Measurements from ENCODE around the gene MRPL27.
"Not testable (repeated sequence)": the region's sequence is repeated elsewhere in the genome, so short reads cannot be mapped to it uniquely, and the experiment has no call there.

Gene MRPL27

GRCh38 chr17:50344731-50345365 lies 28.1 kb downstream of the MRPL27 start:
- peaks cover 30% of the 10 kb centered on the region for H3K4me1 ChIP-seq (ENCODE audit: control insufficient read depth, insufficient read depth, low read length)
- H3K27me3 ChIP-seq (ENCODE audit: control insufficient read depth in 1 of 2, insufficient read depth in 2 of 2, low read length in 2 of 2) = peaks cover 0 to 2% of the 10 kb centered on the region in 2 donors
- no peaks in the 10 kb centered on the region for H3K9me3 ChIP-seq (ENCODE audit: control insufficient read depth in 2 of 2, low read length in 2 of 2)
- H3K9ac ChIP-seq (ENCODE audit: low read length in 2 of 2) = peak overlapping the region in 1 of 2 donors; percentile 42
- no peaks in the 10 kb centered on the region for H3K36me3 ChIP-seq (ENCODE audit: control insufficient read depth in 2 of 2, insufficient read depth in 2 of 2, low read length in 2 of 2)
- no peak overlapping the region for H3K27ac ChIP-seq (ENCODE audit: low read length)
- peak overlapping the region in 1 of 2 donors; percentile 63 for H3K4me3 ChIP-seq (ENCODE audit: low read length in 2 of 2)

GRCh38 chr17:50339381-50339780 lies 33.6 kb downstream of the MRPL27 start:
- no peak overlapping the region for H3K4me3 ChIP-seq (ENCODE audit: low read length in 2 of 2)
- no peaks in the 10 kb centered on the region for H3K4me1 ChIP-seq (ENCODE audit: control insufficient read depth, insufficient read depth, low read length)

GRCh38 chr17:50338645-50339044 lies 34.3 kb downstream of the MRPL27 start:
- Histone ChIP-seq H3K27me3 (ENCODE audit: control insufficient read depth in 1 of 2, insufficient read depth in 2 of 2, low read length in 2 of 2) (peaks cover 0 to 2% of the 10 kb centered on the region in 2 donors), H3K9ac (ENCODE audit: low read length in 2 of 2) (no peak overlapping the region), H3K9me3 (ENCODE audit: control insufficient read depth in 2 of 2, low read length in 2 of 2) (peaks cover 0 to 4% of the 10 kb centered on the region in 2 donors), H3K4me1 (ENCODE audit: control insufficient read depth, insufficient read depth, low read length) (no peaks in the 10 kb centered on the region), H3K4me3 (ENCODE audit: low read length in 2 of 2) (no peak overlapping the region), H3K27ac (ENCODE audit: low read length) (no peak overlapping the region), H3K36me3 (ENCODE audit: control insufficient read depth in 2 of 2, insufficient read depth in 2 of 2, low read length in 2 of 2) (no peaks in the 10 kb centered on the region)

More at GRCh38 chr17:50339381-50339780, 33.6 kb downstream of the MRPL27 start:
- H3K27ac ChIP-seq (ENCODE audit: low read length) = no peak overlapping the region
- peaks cover 0 to 2% of the 10 kb centered on the region in 2 donors for H3K27me3 ChIP-seq (ENCODE audit: control insufficient read depth in 1 of 2, insufficient read depth in 2 of 2, low read length in 2 of 2)
- H3K9me3 ChIP-seq (ENCODE audit: control insufficient read depth in 2 of 2, low read length in 2 of 2) = peaks cover 0 to 4% of the 10 kb centered on the region in 2 donors
- no peak overlapping the region for H3K9ac ChIP-seq (ENCODE audit: low read length in 2 of 2)
- H3K36me3 ChIP-seq (ENCODE audit: control insufficient read depth in 2 of 2, insufficient read depth in 2 of 2, low read length in 2 of 2) = no peaks in the 10 kb centered on the region

- Histone ChIP-seq H3K9ac (ENCODE audit: low read length in 2 of 2) (no peak overlapping the region), H3K9me3 (ENCODE audit: control insufficient read depth in 2 of 2, low read length in 2 of 2) (peaks cover 0 to 4% of the 10 kb centered on the region in 2 donors), H3K4me3 (ENCODE audit: low read length in 2 of 2) (no peak overlapping the region), H3K27ac (ENCODE audit: low read length) (no peak overlapping the region), H3K4me1 (ENCODE audit: control insufficient read depth, insufficient read depth, low read length) (no peaks in the 10 kb centered on the region), H3K27me3 (ENCODE audit: control insufficient read depth in 1 of 2, insufficient read depth in 2 of 2, low read length in 2 of 2) (peaks cover 0 to 2% of the 10 kb centered on the region in 2 donors), H3K36me3 (ENCODE audit: control insufficient read depth in 2 of 2, insufficient read depth in 2 of 2, low read length in 2 of 2) (no peaks in the 10 kb centered on the region)
Measured at GRCh38 chr17:50337956-50338355, 35.0 kb downstream of the MRPL27 start.

DNA sequence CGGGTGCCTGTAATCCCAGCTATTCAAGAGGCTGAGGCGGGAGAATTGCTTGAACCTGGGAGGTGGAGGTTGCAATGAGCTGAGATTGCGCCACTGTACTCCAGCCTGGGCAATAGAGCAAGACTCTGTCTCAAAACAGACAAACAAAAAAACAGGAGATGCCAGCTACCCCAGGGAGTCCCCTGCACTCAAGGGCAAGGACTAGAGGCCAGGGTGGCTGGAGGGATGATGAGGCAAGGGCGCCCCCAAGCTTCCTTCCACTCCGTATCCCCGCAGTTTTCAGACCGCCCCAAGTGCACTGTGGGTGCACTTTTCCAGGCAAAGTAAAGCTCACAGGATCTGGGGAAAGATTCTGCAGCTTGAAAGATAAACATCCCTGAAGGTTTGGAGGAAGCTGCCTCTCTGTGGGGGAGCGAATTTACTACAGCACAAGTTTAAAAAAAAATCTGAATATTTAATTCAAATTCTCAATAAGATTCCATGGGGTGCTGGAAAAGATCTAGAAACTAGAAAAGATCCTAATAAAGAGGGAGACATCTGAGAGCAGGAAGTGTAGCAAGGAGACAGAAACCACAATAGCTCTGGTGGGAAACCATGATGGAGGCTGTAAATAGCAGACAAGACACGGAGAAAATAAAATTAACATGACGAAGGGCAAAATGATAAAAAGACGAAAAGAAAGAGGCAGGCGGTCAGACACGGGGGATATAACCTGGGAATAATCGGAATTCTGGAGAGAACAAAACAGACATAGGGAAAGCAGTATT lies 39.5 kb downstream of the MRPL27 start:
- not testable (repeated sequence) for H3K4me1 ChIP-seq (ENCODE audit: control insufficient read depth, insufficient read depth, low read length); H3K4me3 ChIP-seq (ENCODE audit: low read length in 2 of 2); H3K9ac ChIP-seq (ENCODE audit: low read length in 2 of 2); H3K36me3 ChIP-seq (ENCODE audit: control insufficient read depth in 2 of 2, insufficient read depth in 2 of 2, low read length in 2 of 2); H3K27ac ChIP-seq (ENCODE audit: low read length); H3K27me3 ChIP-seq (ENCODE audit: control insufficient read depth in 1 of 2, insufficient read depth in 2 of 2, low read length in 2 of 2); H3K9me3 ChIP-seq (ENCODE audit: control insufficient read depth in 2 of 2, low read length in 2 of 2)

- no peak overlapping the region for H3K9ac ChIP-seq (ENCODE audit: low read length in 2 of 2)
- H3K27me3 ChIP-seq (ENCODE audit: control insufficient read depth in 1 of 2, insufficient read depth in 2 of 2, low read length in 2 of 2) = no peaks in the 10 kb centered on the region
- no peaks in the 10 kb centered on the region for H3K4me1 ChIP-seq (ENCODE audit: control insufficient read depth, insufficient read depth, low read length)
- H3K27ac ChIP-seq (ENCODE audit: low read length) = no peak overlapping the region
- no peaks in the 10 kb centered on the region for H3K36me3 ChIP-seq (ENCODE audit: control insufficient read depth in 2 of 2, insufficient read depth in 2 of 2, low read length in 2 of 2)
- no peaks in the 10 kb centered on the region for H3K9me3 ChIP-seq (ENCODE audit: control insufficient read depth in 2 of 2, low read length in 2 of 2)
- H3K4me3 ChIP-seq (ENCODE audit: low read length in 2 of 2) = no peak overlapping the region
Measured at GRCh38 chr17:50332196-50332595, 40.8 kb downstream of the MRPL27 start.

GRCh38 chr17:50331085-50331791 lies 41.7 kb downstream of the MRPL27 start:
- H3K9me3 ChIP-seq (ENCODE audit: control insufficient read depth in 2 of 2, low read length in 2 of 2) = no peaks in the 10 kb centered on the region
- no peak overlapping the region for H3K9ac ChIP-seq (ENCODE audit: low read length in 2 of 2)
- H3K4me3 ChIP-seq (ENCODE audit: low read length in 2 of 2) = no peak overlapping the region
- H3K27me3 ChIP-seq (ENCODE audit: control insufficient read depth in 1 of 2, insufficient read depth in 2 of 2, low read length in 2 of 2) = no peaks in the 10 kb centered on the region
- no peaks in the 10 kb centered on the region for H3K36me3 ChIP-seq (ENCODE audit: control insufficient read depth in 2 of 2, insufficient read depth in 2 of 2, low read length in 2 of 2)
- H3K27ac ChIP-seq (ENCODE audit: low read length) = no peak overlapping the region
- no peaks in the 10 kb centered on the region for H3K4me1 ChIP-seq (ENCODE audit: control insufficient read depth, insufficient read depth, low read length)

DNA sequence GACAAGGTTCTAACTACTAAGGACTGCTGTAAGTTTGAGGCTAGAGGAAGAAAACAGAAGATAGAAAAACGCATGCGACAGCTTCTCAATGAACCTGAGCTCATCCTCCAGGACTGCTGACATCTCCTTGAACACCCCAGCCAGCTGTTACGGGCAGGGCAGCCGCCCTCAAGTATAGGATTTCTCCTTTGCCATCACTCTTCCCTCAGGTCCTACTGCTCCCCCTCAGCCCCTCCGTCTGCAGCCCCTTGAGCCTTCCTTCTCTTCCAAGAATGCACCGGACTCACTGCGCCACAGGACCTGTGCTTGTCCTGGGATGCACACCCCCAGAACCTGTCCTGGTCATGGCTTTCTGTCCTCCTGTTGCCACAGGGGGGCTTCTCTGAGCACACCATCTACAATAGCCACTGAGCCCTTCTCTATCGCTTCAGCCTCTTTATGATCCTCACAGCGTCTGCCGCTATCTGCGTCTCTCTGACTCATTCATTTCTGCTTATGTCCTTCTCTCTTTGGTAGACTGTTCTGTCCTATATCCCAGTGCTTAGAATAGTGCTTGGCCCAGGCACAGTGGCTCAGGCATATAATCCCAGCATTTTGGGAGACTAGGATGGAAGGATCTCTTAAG lies 42.7 kb downstream of the MRPL27 start:
- no peaks in the 10 kb centered on the region for H3K36me3 ChIP-seq (ENCODE audit: control insufficient read depth in 2 of 2, insufficient read depth in 2 of 2, low read length in 2 of 2)
- H3K27ac ChIP-seq (ENCODE audit: low read length) = no peak overlapping the region
- no peak overlapping the region for H3K9ac ChIP-seq (ENCODE audit: low read length in 2 of 2)
- no peak overlapping the region for H3K4me3 ChIP-seq (ENCODE audit: low read length in 2 of 2)
- no peaks in the 10 kb centered on the region for H3K4me1 ChIP-seq (ENCODE audit: control insufficient read depth, insufficient read depth, low read length)
- no peaks in the 10 kb centered on the region for H3K27me3 ChIP-seq (ENCODE audit: control insufficient read depth in 1 of 2, insufficient read depth in 2 of 2, low read length in 2 of 2)
- H3K9me3 ChIP-seq (ENCODE audit: control insufficient read depth in 2 of 2, low read length in 2 of 2) = no peaks in the 10 kb centered on the region

DNA sequence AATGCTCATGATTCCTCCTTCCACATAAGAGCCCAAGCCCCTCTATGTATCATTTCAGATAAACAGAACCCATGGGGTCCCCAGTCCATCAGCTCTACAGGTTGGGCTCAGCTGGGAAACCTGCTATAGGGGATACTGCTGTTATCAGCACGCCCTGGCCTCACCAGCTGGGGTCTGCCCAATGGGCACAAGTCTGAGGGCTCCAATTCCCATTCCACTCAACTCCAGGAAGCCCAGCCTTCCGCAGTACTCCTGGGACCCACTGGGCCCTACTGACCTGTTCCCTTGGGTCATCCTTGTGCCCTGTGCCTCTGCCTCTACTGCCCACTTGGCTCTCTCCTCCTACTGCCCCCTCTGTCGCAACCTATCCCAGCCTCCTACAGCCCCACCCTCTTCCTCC lies 43.3 kb downstream of the MRPL27 start:
- H3K9me3 ChIP-seq (ENCODE audit: control insufficient read depth in 2 of 2, low read length in 2 of 2) = no peaks in the 10 kb centered on the region
- H3K9ac ChIP-seq (ENCODE audit: low read length in 2 of 2) = no peak overlapping the region
- no peak overlapping the region for H3K27ac ChIP-seq (ENCODE audit: low read length)
- no peaks in the 10 kb centered on the region for H3K27me3 ChIP-seq (ENCODE audit: control insufficient read depth in 1 of 2, insufficient read depth in 2 of 2, low read length in 2 of 2)
- no peaks in the 10 kb centered on the region for H3K36me3 ChIP-seq (ENCODE audit: control insufficient read depth in 2 of 2, insufficient read depth in 2 of 2, low read length in 2 of 2)
- H3K4me3 ChIP-seq (ENCODE audit: low read length in 2 of 2) = no peak overlapping the region
- H3K4me1 ChIP-seq (ENCODE audit: control insufficient read depth, insufficient read depth, low read length) = no peaks in the 10 kb centered on the region

DNA sequence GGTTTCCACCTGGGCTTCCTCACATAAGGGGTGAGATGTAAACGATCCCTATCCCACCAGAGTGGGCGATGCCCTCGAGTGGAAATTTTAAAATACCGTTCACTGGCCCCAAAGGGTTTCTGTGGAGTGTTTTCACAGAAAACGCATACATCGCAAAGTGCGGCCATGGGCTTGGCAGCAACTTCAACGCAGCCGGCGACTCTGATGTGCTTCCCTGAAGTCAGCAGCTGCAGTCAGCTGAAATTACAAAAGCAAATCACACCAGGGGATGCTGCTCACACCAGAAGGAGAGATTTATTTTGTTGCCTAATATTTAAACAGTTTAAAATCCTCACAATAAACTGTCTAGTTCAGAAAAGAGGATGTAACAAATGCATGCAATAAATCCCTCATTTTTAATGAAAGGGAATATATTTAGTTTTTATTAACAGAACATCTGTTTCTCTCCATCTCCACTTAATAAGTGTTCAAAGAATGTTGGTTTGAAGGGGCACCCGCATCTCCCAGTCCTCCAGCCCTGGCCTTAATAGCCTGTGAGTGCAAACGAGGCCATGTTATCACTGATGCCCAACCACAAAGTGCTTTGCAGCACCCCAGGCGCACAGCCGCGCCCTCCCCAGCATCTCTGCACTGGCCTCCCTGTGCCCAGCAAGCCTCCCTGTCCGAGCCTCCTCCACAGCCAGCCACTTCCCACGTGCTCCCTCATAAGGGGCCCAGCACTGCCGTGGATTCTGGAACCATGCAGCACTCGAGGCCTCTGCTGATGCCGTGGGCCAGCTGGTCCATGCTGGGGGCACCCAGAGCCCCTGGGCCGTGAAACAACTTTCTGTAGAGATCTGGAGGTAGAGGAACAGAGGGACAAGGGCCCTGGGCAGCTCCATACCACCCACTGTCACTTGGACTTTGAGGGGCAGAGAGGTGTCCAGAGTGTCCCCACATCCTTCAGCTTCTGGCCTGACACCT lies 44.3 kb downstream of the MRPL27 start:
- Histone ChIP-seq H3K4me3 (ENCODE audit: low read length in 2 of 2) (no peak overlapping the region), H3K27ac (ENCODE audit: low read length) (no peak overlapping the region), H3K9me3 (ENCODE audit: control insufficient read depth in 2 of 2, low read length in 2 of 2) (no peaks in the 10 kb centered on the region), H3K4me1 (ENCODE audit: control insufficient read depth, insufficient read depth, low read length) (no peaks in the 10 kb centered on the region), H3K9ac (ENCODE audit: low read length in 2 of 2) (no peak overlapping the region), H3K27me3 (ENCODE audit: control insufficient read depth in 1 of 2, insufficient read depth in 2 of 2, low read length in 2 of 2) (no peaks in the 10 kb centered on the region), H3K36me3 (ENCODE audit: control insufficient read depth in 2 of 2, insufficient read depth in 2 of 2, low read length in 2 of 2) (no peaks in the 10 kb centered on the region)

All from stomach smooth muscle (tissue), 2 donors.